Liver (tissue), 3 donors: Measurements from ENCODE around the gene FYCO1.

Experiments
- ATF3 ChIP-seq: IDR thresholded peaks from 2 replicates; pipeline ENCODE4 v1.6.1; 2016; ENCODE audit warnings: antibody characterized with exemption
- CTCF ChIP-seq: fragments of 150-350 bp; IDR thresholded peaks from 2 replicates; pipeline ENCODE4 v1.5.1; 2017; ENCODE audit warnings: improper control_type of control experiment, low read depth, low read length; ENCODE audit not compliant: missing input control
- EGR1 ChIP-seq, 2 donors: IDR thresholded peaks; 2 replicates each; pipeline ENCODE4 v1.6.1; 2016 to 2018; ENCODE audit warnings: antibody characterized with exemption in 2 of 2, low read depth in 2 of 2
- FOXA1 ChIP-seq: IDR thresholded peaks from 2 replicates; pipeline ENCODE4 v1.6.1; 2016; ENCODE audit warnings: antibody characterized with exemption
- GABPA ChIP-seq, 2 donors: IDR thresholded peaks in 1 of 2; conservative IDR thresholded peaks in 1 of 2; 2 replicates each; pipeline ENCODE4 v1.6.1; 2016; ENCODE audit warnings: antibody characterized with exemption in 2 of 2, mild to moderate bottlenecking in 1 of 2, moderate library complexity in 1 of 2
- HNF4A ChIP-seq, 2 donors: conservative IDR thresholded peaks; 2 replicates each; pipeline ENCODE4 v1.6.1; 2016; ENCODE audit warnings: antibody characterized with exemption in 2 of 2, mild to moderate bottlenecking in 2 of 2
- JUND ChIP-seq, 2 donors: IDR thresholded peaks; 2 replicates each; pipeline ENCODE4 v1.6.1; 2016; ENCODE audit warnings: antibody characterized with exemption in 2 of 2
- RAD21 ChIP-seq, 2 donors: IDR thresholded peaks; 2 replicates each; pipeline ENCODE4 v1.6.1; 2016; ENCODE audit warnings: antibody characterized with exemption in 2 of 2, mild to moderate bottlenecking in 2 of 2
- TAF1 ChIP-seq: conservative IDR thresholded peaks from 2 replicates; pipeline ENCODE4 v1.6.1; 2016; ENCODE audit warnings: antibody characterized with exemption, mild to moderate bottlenecking
- TF ChIP-seq, protein P1 (sequence below): IDR thresholded peaks from 2 replicates; pipeline ENCODE4 v1.6.1; 2016; ENCODE audit warnings: antibody characterized with exemption
- TF ChIP-seq, protein P2 (sequence below): IDR thresholded peaks from 2 replicates; pipeline ENCODE4 v1.6.1; 2016; ENCODE audit warnings: antibody characterized with exemption, mild to moderate bottlenecking
- TF ChIP-seq, protein P3 (sequence below): IDR thresholded peaks from 2 replicates; pipeline ENCODE4 v1.6.1; 2016; ENCODE audit warnings: antibody characterized with exemption
- donor health status: healthy.
- donor health status: healthy.

DNA sequence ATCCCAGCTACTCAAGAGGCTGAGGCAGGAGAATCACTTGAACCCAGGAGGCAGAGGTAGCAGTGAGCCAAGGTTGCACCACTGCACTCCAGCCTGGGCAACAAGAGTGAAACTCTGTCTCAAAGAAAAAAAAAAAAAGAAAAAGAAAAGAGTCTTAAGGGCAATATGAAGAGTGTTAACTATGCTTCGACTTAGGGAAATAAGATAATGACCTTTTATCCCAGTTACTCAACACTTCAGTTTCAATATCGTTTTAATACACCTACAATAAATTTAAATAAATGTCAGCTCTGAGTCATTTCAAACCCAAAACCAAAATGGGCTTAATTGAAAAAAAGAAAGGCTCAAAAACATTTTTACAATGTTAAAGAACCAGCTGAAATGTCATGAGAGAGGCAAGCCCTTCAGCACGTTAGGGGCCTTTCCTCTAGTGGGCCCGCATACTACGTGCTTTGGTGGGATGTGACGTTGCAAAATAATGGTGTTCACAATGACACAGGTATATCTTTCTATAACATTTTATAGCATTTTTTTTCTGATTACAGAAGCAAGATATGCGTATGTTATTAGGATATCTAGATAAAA, 15.3 kb downstream of the FYCO1 start:
- TF ChIP-seq CTCF: no peak
- TF ChIP-seq, protein P1, sequence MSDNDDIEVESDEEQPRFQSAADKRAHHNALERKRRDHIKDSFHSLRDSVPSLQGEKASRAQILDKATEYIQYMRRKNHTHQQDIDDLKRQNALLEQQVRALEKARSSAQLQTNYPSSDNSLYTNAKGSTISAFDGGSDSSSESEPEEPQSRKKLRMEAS: no peak
- no peak for TF ChIP-seq RAD21 (IDR thresholded peaks at IDR 0.05)
- TF ChIP-seq, protein P2, sequence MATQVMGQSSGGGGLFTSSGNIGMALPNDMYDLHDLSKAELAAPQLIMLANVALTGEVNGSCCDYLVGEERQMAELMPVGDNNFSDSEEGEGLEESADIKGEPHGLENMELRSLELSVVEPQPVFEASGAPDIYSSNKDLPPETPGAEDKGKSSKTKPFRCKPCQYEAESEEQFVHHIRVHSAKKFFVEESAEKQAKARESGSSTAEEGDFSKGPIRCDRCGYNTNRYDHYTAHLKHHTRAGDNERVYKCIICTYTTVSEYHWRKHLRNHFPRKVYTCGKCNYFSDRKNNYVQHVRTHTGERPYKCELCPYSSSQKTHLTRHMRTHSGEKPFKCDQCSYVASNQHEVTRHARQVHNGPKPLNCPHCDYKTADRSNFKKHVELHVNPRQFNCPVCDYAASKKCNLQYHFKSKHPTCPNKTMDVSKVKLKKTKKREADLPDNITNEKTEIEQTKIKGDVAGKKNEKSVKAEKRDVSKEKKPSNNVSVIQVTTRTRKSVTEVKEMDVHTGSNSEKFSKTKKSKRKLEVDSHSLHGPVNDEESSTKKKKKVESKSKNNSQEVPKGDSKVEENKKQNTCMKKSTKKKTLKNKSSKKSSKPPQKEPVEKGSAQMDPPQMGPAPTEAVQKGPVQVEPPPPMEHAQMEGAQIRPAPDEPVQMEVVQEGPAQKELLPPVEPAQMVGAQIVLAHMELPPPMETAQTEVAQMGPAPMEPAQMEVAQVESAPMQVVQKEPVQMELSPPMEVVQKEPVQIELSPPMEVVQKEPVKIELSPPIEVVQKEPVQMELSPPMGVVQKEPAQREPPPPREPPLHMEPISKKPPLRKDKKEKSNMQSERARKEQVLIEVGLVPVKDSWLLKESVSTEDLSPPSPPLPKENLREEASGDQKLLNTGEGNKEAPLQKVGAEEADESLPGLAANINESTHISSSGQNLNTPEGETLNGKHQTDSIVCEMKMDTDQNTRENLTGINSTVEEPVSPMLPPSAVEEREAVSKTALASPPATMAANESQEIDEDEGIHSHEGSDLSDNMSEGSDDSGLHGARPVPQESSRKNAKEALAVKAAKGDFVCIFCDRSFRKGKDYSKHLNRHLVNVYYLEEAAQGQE: no peak
- TF ChIP-seq ATF3: no peak
- TF ChIP-seq EGR1 (IDR thresholded peaks at IDR 0.05; ENCODE audit: low read depth in 2 of 2): no peak
- no peak for TF ChIP-seq TAF1
- no peak for TF ChIP-seq JUND (IDR thresholded peaks at IDR 0.05)
- no peak for TF ChIP-seq GABPA (IDR thresholded peaks at IDR 0.05 in 1 of 2, conservative IDR thresholded peaks at IDR 0.05 in 1 of 2)
- no peak for TF ChIP-seq HNF4A (conservative IDR thresholded peaks at IDR 0.05)
- TF ChIP-seq, protein P3, sequence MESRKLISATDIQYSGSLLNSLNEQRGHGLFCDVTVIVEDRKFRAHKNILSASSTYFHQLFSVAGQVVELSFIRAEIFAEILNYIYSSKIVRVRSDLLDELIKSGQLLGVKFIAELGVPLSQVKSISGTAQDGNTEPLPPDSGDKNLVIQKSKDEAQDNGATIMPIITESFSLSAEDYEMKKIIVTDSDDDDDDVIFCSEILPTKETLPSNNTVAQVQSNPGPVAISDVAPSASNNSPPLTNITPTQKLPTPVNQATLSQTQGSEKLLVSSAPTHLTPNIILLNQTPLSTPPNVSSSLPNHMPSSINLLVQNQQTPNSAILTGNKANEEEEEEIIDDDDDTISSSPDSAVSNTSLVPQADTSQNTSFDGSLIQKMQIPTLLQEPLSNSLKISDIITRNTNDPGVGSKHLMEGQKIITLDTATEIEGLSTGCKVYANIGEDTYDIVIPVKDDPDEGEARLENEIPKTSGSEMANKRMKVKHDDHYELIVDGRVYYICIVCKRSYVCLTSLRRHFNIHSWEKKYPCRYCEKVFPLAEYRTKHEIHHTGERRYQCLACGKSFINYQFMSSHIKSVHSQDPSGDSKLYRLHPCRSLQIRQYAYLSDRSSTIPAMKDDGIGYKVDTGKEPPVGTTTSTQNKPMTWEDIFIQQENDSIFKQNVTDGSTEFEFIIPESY: no peak
- no peak for TF ChIP-seq FOXA1
